Measurements from ENCODE around the gene LGR5.

Gene LGR5

GRCh38 chr12:71439362-71439612 is 311 bp upstream of the LGR5 start:
- no peak for DNase-seq (ENCODE audit: low read depth in 2 of 2)

- no peak for DNase-seq (ENCODE audit: low read depth in 2 of 2)
Measured at GRCh38 chr12:71440345-71440762, 756 bp downstream of the LGR5 start.

- DNase-seq (ENCODE audit: low read depth in 2 of 2): no peak
Measured at GRCh38 chr12:71440763-71441748, 1.5 kb downstream of the LGR5 start.

GRCh38 chr12:71441836-71442566 is 2.4 kb downstream of the LGR5 start:
- no peak for DNase-seq (ENCODE audit: low read depth in 2 of 2)

GRCh38 chr12:71442567-71442931 is 3.0 kb downstream of the LGR5 start:
- DNase-seq (ENCODE audit: low read depth in 2 of 2): no peak

GRCh38 chr12:71445071-71445470 is 5.5 kb downstream of the LGR5 start:
- DNase-seq (ENCODE audit: low read depth in 2 of 2): no peak

GRCh38 chr12:71447691-71448132 is 8.1 kb downstream of the LGR5 start:
- DNase-seq (ENCODE audit: low read depth in 2 of 2): no peak

GRCh38 chr12:71448150-71448581 is 8.6 kb downstream of the LGR5 start:
- DNase-seq (ENCODE audit: low read depth in 2 of 2): no peak

GRCh38 chr12:71449373-71450070 is 9.9 kb downstream of the LGR5 start:
- DNase-seq (ENCODE audit: low read depth in 2 of 2): no peak

GRCh38 chr12:71452006-71452405 is 12.4 kb downstream of the LGR5 start:
- no peak for DNase-seq (ENCODE audit: low read depth in 2 of 2)

GRCh38 chr12:71455028-71455737 is 15.6 kb downstream of the LGR5 start:
- DNase-seq (ENCODE audit: low read depth in 2 of 2): no peak

- no peak for DNase-seq (ENCODE audit: low read depth in 2 of 2)
Measured at GRCh38 chr12:71456316-71456715, 16.7 kb downstream of the LGR5 start.

- DNase-seq (ENCODE audit: low read depth in 2 of 2): no peak
Measured at GRCh38 chr12:71456990-71457389, 17.4 kb downstream of the LGR5 start.

GRCh38 chr12:71460318-71460717 is 20.7 kb downstream of the LGR5 start:
- no peak for DNase-seq (ENCODE audit: low read depth in 2 of 2)

- no peak for DNase-seq (ENCODE audit: low read depth in 2 of 2)
Measured at GRCh38 chr12:71460850-71461609, 21.4 kb downstream of the LGR5 start.

GRCh38 chr12:71461787-71462328 is 22.3 kb downstream of the LGR5 start:
- DNase-seq (ENCODE audit: low read depth in 2 of 2): no peak

- no peak for DNase-seq (ENCODE audit: low read depth in 2 of 2)
Measured at GRCh38 chr12:71465796-71466195, 26.2 kb downstream of the LGR5 start.

- DNase-seq (ENCODE audit: low read depth in 2 of 2): no peak
Measured at GRCh38 chr12:71469258-71469750, 29.7 kb downstream of the LGR5 start.

GRCh38 chr12:71472441-71472911 is 32.9 kb downstream of the LGR5 start:
- no peak for DNase-seq (ENCODE audit: low read depth in 2 of 2)

- no peak for DNase-seq (ENCODE audit: low read depth in 2 of 2)
Measured at GRCh38 chr12:71474791-71475190, 35.2 kb downstream of the LGR5 start.
